H1 (cell line): ENCODE measurements around the gene DDHD1. TPM values are rescaled to one million over a fixed set of nuclear protein-coding genes. Genes with fewer than 3 reads are reported as not detected.

ENCODE experiments used
- BCL11A ChIP-seq, 2 experiments: IDR thresholded peaks; one replicate each; pipeline ENCODE4 v1.6.1; 2011; ENCODE audit warnings: low read depth in 2 of 2, low read length in 2 of 2, mild to moderate bottlenecking in 2 of 2
- CBX5 ChIP-seq: fragments of 300-800, 300-1000 bp; sonication (generic); IDR thresholded peaks from 2 replicates; pipeline ENCODE4 v1.7.1; 2016; ENCODE audit warnings: antibody characterized with exemption, low read length, low read depth
- CREB1 ChIP-seq: IDR thresholded peaks from 2 replicates; pipeline ENCODE4 v1.6.1; 2012; ENCODE audit warnings: inconsistent platforms
- EGR1 ChIP-seq: IDR thresholded peaks from 2 replicates; pipeline ENCODE4 v1.6.1; 2011; ENCODE audit warnings: low read depth, low read length, borderline replicate concordance
- GABPA ChIP-seq: IDR thresholded peaks from 2 replicates; pipeline ENCODE4 v1.6.1; 2011; ENCODE audit warnings: mild to moderate bottlenecking, low read length, moderate library complexity, borderline replicate concordance; ENCODE audit not compliant: insufficient read depth
- KDM5A ChIP-seq: fragments of 200-600 bp; IDR thresholded peaks from 2 replicates; pipeline ENCODE4 v1.7.1; 2012; ENCODE audit warnings: mild to moderate bottlenecking, low read length, inconsistent platforms, mixed read lengths
- TCF12 ChIP-seq: IDR thresholded peaks from 2 replicates; pipeline ENCODE4 v1.6.1; 2011; ENCODE audit warnings: low read depth, mild to moderate bottlenecking, low read length
- polyA plus RNA-seq, 7 experiments: library from polyadenylated mRNA; depleted of rRNA in 3 of 7; stranded (reverse) in 5 of 7; unstranded in 2 of 7; fragments of >200 nt in 5 of 7; fragments of 200-250 nt in 2 of 7; gene quantifications; 1 replicate in 5 of 7; 2 replicates in 1 of 7; 4 replicates in 1 of 7; pipeline versions ENCODE4 v1.2.1 to v1.2.3, GENCODE V29; 2011 to 2013; ENCODE audit warnings: missing spikeins in 2 of 7, mixed read lengths in 2 of 7
- total RNA-seq: library from RNA; stranded (reverse); fragmentation: NEBNext Ultra II Directional; extraction: Animal tissue kit (Norgen Biotek cat#: 25700); gene quantifications from 2 replicates; pipeline ENCODE4 v1.2.1, GENCODE V29; 2021

DDHD1 gene
- total and polyA plus RNA-seq, 2 of the 8 experiments (the other 6 are each of a cell fraction or from before 2014, with no cell fraction given), result 3.6 to 16.0 TPM

DNA sequence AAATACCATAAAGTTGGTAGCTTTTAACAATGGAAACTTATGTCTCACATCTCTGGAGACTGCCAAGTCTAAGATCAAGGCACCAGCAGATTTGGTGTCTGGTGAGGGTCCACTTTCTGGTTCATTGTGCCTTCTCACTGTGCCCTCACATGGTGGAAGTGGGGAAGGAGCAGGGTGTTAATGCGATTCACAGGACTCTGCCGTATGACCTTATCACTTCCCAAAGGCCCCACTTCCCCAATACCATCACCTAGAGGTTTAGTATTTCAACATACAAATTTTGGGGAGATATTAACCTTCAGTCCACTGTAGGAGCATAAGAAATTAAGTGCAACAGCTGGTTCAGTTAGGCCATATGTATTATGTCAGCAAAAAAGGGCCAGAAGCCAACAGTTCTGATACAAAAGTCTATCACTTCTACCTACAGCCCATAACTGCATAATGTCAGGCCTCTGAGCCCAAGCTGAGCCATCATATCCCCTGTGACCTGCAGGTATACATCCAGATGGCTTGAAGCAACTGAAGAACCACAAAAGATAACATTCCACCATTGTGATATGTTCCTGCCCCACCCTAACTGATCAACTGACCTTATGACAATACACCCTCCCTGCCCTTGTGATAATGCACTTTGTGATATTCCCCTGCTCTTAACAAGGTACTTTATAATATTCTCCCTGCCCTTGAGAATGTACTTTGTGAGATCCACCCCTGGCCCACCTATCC lies 24.7 kb downstream of the DDHD1 start (continued):
- TF ChIP-seq BCL11A (IDR thresholded peaks at IDR 0.05; ENCODE audit: low read depth in 2 of 2, low read length in 2 of 2) (no peak), GABPA (no peak), TCF12 (no peak), KDM5A (no peak), EGR1 (no peak), CREB1 (no peak), CBX5 (no peak)
